Ishikawa (cell line): ENCODE measurements around the gene ADAM29.

Experiments
- CEBPB ChIP-seq: IDR thresholded peaks from 2 replicates; pipeline ENCODE4 v1.6.1; 2012
- CREB1 ChIP-seq: IDR thresholded peaks from 2 replicates; pipeline ENCODE4 v1.6.1; 2012; ENCODE audit warnings: low read depth
- EGR1 ChIP-seq: IDR thresholded peaks from 2 replicates; pipeline ENCODE4 v1.6.1; 2012
- EP300 ChIP-seq: IDR thresholded peaks from 2 replicates; pipeline ENCODE4 v1.6.1; 2012; ENCODE audit warnings: borderline replicate concordance
- FOXM1 ChIP-seq: IDR thresholded peaks from 2 replicates; pipeline ENCODE4 v1.6.1; 2012; ENCODE audit warnings: low read depth, borderline replicate concordance
- MAX ChIP-seq: IDR thresholded peaks from 2 replicates; pipeline ENCODE4 v1.6.1; 2012
- NFIC ChIP-seq: IDR thresholded peaks from 2 replicates; pipeline ENCODE4 v1.6.1; 2012
- RAD21 ChIP-seq: IDR thresholded peaks from 2 replicates; pipeline ENCODE4 v1.6.1; 2012; ENCODE audit warnings: low read depth
- TAF1 ChIP-seq: IDR thresholded peaks from 2 replicates; pipeline ENCODE4 v1.6.1; 2012; ENCODE audit warnings: low read depth, mild to moderate bottlenecking
- TCF12 ChIP-seq: IDR thresholded peaks from 2 replicates; pipeline ENCODE4 v1.6.1; 2012; ENCODE audit warnings: low read depth
- TEAD4 ChIP-seq: IDR thresholded peaks from 2 replicates; pipeline ENCODE4 v1.6.1; 2012
- YY1 ChIP-seq: IDR thresholded peaks from 2 replicates; pipeline ENCODE4 v1.6.1; 2012; ENCODE audit warnings: low read depth
- ZBTB7A ChIP-seq: IDR thresholded peaks from 2 replicates; pipeline ENCODE4 v1.6.1; 2012; ENCODE audit warnings: low read depth
- TF ChIP-seq, protein P1 (sequence below): IDR thresholded peaks from 2 replicates; pipeline ENCODE4 v1.6.1; 2012
- TF ChIP-seq, protein P2 (sequence below): IDR thresholded peaks from 2 replicates; pipeline ENCODE4 v1.6.1; 2012; ENCODE audit warnings: low read depth, mild to moderate bottlenecking

Gene ADAM29

GRCh38 chr4:174874898-174875297 is 43.3 kb upstream of the ADAM29 start:
- TF ChIP-seq, protein P1, sequence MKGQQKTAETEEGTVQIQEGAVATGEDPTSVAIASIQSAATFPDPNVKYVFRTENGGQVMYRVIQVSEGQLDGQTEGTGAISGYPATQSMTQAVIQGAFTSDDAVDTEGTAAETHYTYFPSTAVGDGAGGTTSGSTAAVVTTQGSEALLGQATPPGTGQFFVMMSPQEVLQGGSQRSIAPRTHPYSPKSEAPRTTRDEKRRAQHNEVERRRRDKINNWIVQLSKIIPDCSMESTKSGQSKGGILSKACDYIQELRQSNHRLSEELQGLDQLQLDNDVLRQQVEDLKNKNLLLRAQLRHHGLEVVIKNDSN, result no peak
- TF ChIP-seq CREB1 (no peak), EP300 (no peak), MAX (no peak), TCF12 (no peak), TEAD4 (no peak), CEBPB (no peak)
- TF ChIP-seq, protein P2, sequence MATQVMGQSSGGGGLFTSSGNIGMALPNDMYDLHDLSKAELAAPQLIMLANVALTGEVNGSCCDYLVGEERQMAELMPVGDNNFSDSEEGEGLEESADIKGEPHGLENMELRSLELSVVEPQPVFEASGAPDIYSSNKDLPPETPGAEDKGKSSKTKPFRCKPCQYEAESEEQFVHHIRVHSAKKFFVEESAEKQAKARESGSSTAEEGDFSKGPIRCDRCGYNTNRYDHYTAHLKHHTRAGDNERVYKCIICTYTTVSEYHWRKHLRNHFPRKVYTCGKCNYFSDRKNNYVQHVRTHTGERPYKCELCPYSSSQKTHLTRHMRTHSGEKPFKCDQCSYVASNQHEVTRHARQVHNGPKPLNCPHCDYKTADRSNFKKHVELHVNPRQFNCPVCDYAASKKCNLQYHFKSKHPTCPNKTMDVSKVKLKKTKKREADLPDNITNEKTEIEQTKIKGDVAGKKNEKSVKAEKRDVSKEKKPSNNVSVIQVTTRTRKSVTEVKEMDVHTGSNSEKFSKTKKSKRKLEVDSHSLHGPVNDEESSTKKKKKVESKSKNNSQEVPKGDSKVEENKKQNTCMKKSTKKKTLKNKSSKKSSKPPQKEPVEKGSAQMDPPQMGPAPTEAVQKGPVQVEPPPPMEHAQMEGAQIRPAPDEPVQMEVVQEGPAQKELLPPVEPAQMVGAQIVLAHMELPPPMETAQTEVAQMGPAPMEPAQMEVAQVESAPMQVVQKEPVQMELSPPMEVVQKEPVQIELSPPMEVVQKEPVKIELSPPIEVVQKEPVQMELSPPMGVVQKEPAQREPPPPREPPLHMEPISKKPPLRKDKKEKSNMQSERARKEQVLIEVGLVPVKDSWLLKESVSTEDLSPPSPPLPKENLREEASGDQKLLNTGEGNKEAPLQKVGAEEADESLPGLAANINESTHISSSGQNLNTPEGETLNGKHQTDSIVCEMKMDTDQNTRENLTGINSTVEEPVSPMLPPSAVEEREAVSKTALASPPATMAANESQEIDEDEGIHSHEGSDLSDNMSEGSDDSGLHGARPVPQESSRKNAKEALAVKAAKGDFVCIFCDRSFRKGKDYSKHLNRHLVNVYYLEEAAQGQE, result no peak

DNA sequence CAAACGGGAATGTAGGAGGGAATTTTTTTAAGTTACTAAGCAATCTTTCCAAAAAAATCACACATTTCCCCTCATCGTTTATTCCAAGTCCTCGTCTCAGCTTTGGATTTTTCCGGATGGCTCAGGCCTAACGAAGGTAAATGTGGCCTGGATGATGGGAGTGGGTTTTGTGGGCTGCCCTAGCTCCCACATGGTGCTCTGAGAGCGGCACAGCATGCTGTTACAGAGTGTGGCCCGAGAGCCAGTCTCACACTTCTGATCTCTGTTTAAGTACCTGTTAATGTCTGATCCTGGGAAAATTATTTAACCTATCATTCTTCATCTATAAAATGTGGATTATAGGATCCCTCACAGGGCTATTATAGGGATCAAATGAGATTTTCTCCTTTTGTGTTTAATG is 38.2 kb upstream of the ADAM29 start:
- TF ChIP-seq FOXM1, result no peak
- no peak for TF ChIP-seq NFIC
- TF ChIP-seq TCF12, result no peak
- TF ChIP-seq MAX, result no peak
- TF ChIP-seq EP300, result no peak
- TF ChIP-seq TEAD4, result no peak
- TF ChIP-seq, protein P1, result no peak
- TF ChIP-seq EGR1, result no peak
- TF ChIP-seq CEBPB, result no peak
- no peak for TF ChIP-seq TAF1
- no peak for TF ChIP-seq ZBTB7A
- TF ChIP-seq RAD21, result no peak

- TF ChIP-seq YY1 (no peak), CEBPB (no peak), MAX (no peak), EP300 (no peak), TAF1 (no peak), FOXM1 (no peak), NFIC (no peak), ZBTB7A (no peak), CREB1 (no peak), EGR1 (no peak), TEAD4 (no peak), RAD21 (no peak), TCF12 (no peak)
- TF ChIP-seq, protein P2, result no peak
- TF ChIP-seq, protein P1, result no peak
Measured at GRCh38 chr4:174882317-174882992, 35.7 kb upstream of the ADAM29 start.

DNA sequence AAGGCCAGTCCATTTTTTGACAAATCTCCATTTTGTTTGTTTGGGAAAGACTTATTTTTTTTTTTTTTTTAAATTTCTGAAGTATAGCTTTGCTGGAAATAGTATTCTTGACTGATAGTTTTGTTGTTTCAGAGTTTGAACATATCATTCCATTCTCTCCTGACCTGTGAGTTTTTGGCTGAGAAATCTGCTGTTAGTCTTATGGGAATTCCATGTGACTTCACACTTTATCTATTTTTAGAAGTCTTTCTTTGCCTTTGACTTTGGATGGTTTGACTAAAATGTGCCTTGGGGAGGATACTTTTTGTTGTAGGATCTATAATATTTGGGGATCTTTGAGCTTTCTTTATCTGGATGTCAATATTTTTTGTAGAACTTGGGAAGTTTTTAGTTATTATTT is 10.7 kb upstream of the ADAM29 start:
- TF ChIP-seq YY1 (no peak), ZBTB7A (no peak), EP300 (no peak), TCF12 (no peak), EGR1 (no peak)
- TF ChIP-seq, protein P2, result no peak
